Stimulated activated CD4-positive, alpha-beta T cell treated with anti-CD3 and anti-CD28 coated beads, Interleukin-4, amount 100 ng/mL, for 4 hours (primary cell): ENCODE measurements around the gene EPS15.
"Not testable (repeated sequence)": the region's sequence is repeated elsewhere in the genome, so short reads cannot be mapped to it uniquely, and the experiment has no call there.

Experiments
- DNase-seq, 2 experiments: peaks; one replicate each; pipeline ENCODE4 v3.0.0-alpha.2; 2020

The EPS15 gene

GRCh38 chr1:51462289-51462688 lies 56.8 kb downstream of the EPS15 start:
- DNase-seq, result not testable (repeated sequence)

GRCh38 chr1:51454554-51454953 lies 64.5 kb downstream of the EPS15 start:
- no peak for DNase-seq

- DNase-seq, result no peak
These were observed 66.1 kb downstream of the EPS15 start for GRCh38 chr1:51453010-51453409.

GRCh38 chr1:51448844-51449454 lies 70.1 kb downstream of the EPS15 start:
- not testable (repeated sequence) for DNase-seq

GRCh38 chr1:51445351-51446090 lies 73.5 kb downstream of the EPS15 start:
- DNase-seq, result no peak

- no peak for DNase-seq
These were observed 74.4 kb downstream of the EPS15 start for GRCh38 chr1:51444534-51445192.

- DNase-seq, result no peak
These were observed 75.0 kb downstream of the EPS15 start for GRCh38 chr1:51444096-51444495.

- no peak for DNase-seq
These were observed 75.5 kb downstream of the EPS15 start for GRCh38 chr1:51443555-51443954.

GRCh38 chr1:51442616-51443015 lies 76.5 kb downstream of the EPS15 start:
- DNase-seq, result no peak

GRCh38 chr1:51442198-51442597 lies 76.9 kb downstream of the EPS15 start:
- no peak for DNase-seq

GRCh38 chr1:51439895-51440294 lies 79.2 kb downstream of the EPS15 start:
- no peak for DNase-seq

GRCh38 chr1:51439053-51439452 lies 80.0 kb downstream of the EPS15 start:
- DNase-seq, result no peak

GRCh38 chr1:51437391-51437790 lies 81.7 kb downstream of the EPS15 start:
- DNase-seq, result not testable (repeated sequence)

GRCh38 chr1:51435878-51436277 lies 83.2 kb downstream of the EPS15 start:
- no peak for DNase-seq

- DNase-seq, result no peak
These were observed 85.0 kb downstream of the EPS15 start for GRCh38 chr1:51433972-51434510.

GRCh38 chr1:51433269-51433971 lies 85.6 kb downstream of the EPS15 start:
- no peak for DNase-seq

- DNase-seq, result no peak
These were observed 86.9 kb downstream of the EPS15 start for GRCh38 chr1:51432146-51432545.

- no peak for DNase-seq
These were observed 91.6 kb downstream of the EPS15 start for GRCh38 chr1:51427438-51427837.

- no peak for DNase-seq
These were observed 93.1 kb downstream of the EPS15 start for GRCh38 chr1:51425955-51426354.

GRCh38 chr1:51425273-51425672 lies 93.8 kb downstream of the EPS15 start:
- DNase-seq, result no peak

GRCh38 chr1:51423073-51423821 lies 95.8 kb downstream of the EPS15 start:
- DNase-seq, result no peak

- no peak for DNase-seq
These were observed 96.5 kb downstream of the EPS15 start for GRCh38 chr1:51422367-51423072.
